Mammary epithelial cell (primary cell): Measurements from ENCODE around the gene GPR3.

Experiments
- EZH2 ChIP-seq: IDR thresholded peaks from 2 replicates; pipeline ENCODE4 v1.6.1; 2012; ENCODE audit warnings: low read length, inconsistent platforms, borderline replicate concordance
- TF ChIP-seq, protein P1 (sequence below), 2 donors: IDR thresholded peaks in 1 of 2; conservative IDR thresholded peaks in 1 of 2; 2 replicates each; pipeline ENCODE4 v1.5.1; 2011 to 2012; ENCODE audit warnings: inconsistent platforms in 2 of 2, low read length in 2 of 2, mild to moderate bottlenecking in 2 of 2, control low read depth in 1 of 2, low read depth in 1 of 2; ENCODE audit not compliant: insufficient read depth in 1 of 2; ENCODE audit errors: extremely low read depth in 1 of 2

DNA sequence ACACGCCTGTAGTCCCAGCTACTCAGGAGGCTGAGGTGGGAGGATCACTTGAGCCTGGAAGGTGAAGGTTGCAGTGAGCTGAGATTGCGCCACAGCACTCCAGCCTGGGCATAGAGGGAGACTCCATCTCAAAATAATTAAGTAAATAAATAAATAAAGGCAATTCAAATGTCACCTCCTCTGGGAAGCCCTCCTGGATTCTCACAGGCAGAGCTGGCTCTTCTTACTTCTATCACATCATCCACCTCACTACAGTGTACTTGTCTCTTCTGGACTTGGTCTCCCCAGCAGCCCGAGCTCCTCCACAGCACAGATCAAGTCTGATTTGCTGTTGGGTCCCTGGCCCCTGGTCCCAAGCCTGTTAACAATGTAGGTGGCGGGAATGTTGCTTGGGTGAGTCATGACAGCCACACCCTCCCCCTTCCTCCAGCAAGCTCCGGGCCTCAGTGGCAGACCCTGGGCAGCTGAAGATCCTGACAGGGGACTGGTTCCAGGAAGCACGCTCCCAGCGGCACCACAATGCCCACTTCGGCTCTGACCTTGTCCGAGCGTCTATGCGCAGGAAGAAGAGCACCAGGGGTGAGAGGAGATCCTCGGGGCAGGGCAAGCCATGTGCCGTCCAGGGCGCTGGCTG lies 45.3 kb upstream of the GPR3 start:
- TF ChIP-seq, protein P1, sequence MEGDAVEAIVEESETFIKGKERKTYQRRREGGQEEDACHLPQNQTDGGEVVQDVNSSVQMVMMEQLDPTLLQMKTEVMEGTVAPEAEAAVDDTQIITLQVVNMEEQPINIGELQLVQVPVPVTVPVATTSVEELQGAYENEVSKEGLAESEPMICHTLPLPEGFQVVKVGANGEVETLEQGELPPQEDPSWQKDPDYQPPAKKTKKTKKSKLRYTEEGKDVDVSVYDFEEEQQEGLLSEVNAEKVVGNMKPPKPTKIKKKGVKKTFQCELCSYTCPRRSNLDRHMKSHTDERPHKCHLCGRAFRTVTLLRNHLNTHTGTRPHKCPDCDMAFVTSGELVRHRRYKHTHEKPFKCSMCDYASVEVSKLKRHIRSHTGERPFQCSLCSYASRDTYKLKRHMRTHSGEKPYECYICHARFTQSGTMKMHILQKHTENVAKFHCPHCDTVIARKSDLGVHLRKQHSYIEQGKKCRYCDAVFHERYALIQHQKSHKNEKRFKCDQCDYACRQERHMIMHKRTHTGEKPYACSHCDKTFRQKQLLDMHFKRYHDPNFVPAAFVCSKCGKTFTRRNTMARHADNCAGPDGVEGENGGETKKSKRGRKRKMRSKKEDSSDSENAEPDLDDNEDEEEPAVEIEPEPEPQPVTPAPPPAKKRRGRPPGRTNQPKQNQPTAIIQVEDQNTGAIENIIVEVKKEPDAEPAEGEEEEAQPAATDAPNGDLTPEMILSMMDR (conservative IDR thresholded peaks at IDR 0.05 in 1 of 2, IDR thresholded peaks at IDR 0.05 in 1 of 2; ENCODE audit: extremely low read depth in 1 of 2, insufficient read depth in 1 of 2, low read depth in 1 of 2, low read length in 2 of 2): no peak
- no peak for TF ChIP-seq EZH2
